ENCODE measurements around the gene DHRS9. TPM values are rescaled to one million over a fixed set of nuclear protein-coding genes. Genes with fewer than 3 reads are reported as not detected.

The DHRS9 gene
- polyA plus RNA-seq, 2 of the 4 experiments (the other 2 are of a cell fraction) = 0.19 to 0.25 TPM

GRCh38 chr2:169119123-169119760 is 49.9 kb downstream of the DHRS9 start:
- FAIRE-seq (no peak), DNase-seq (ENCODE audit: low read depth in 1 of 2, low spot score in 1 of 2) (no peak), ATAC-seq (no peak)
- Histone ChIP-seq H3K4me3 (no peak overlapping the region), H3K9me3 (no peaks in the 10 kb centered on the region), H3K4me1 (no peaks in the 10 kb centered on the region), H3K27ac (no peak overlapping the region), H3K4me2 (no peak overlapping the region)
- 51% methylated on average over 4 of the region's 4 CpGs for WGBS (ENCODE audit: missing lambda C conversion rate)
- TF ChIP-seq TFCP2L1 (CRISPR knock-in tag; IDR thresholded peaks at IDR 0.05) = no peak
- TF ChIP-seq CHD2 (IDR thresholded peaks at IDR 0.05; ENCODE audit: low read length, partially characterized antibody) = no peak
- no peak for TF ChIP-seq RFX5 (IDR thresholded peaks at IDR 0.05)
- TF ChIP-seq MAX (IDR thresholded peaks at IDR 0.05) = no peak
- TF ChIP-seq GATA3 (IDR thresholded peaks at IDR 0.05; ENCODE audit: borderline replicate concordance) = no peak
- no peak for TF ChIP-seq MYC (IDR thresholded peaks at IDR 0.05; ENCODE audit: borderline replicate concordance, low read length)
- no peak for TF ChIP-seq RAD21 (conservative IDR thresholded peaks at IDR 0.05 in 1 of 2, IDR thresholded peaks at IDR 0.05 in 1 of 2)
- TF ChIP-seq RARB (CRISPR knock-in tag; IDR thresholded peaks at IDR 0.05) = no peak
- TF ChIP-seq HOXB5 (CRISPR knock-in tag; IDR thresholded peaks at IDR 0.05) = no peak
- TF ChIP-seq NPAS2 (CRISPR knock-in tag; IDR thresholded peaks at IDR 0.05; ENCODE audit: borderline replicate concordance) = no peak
- TF ChIP-seq POLR2A (IDR thresholded peaks at IDR 0.05; ENCODE audit: low read length) = no peak
- TF ChIP-seq EHF (CRISPR knock-in tag; IDR thresholded peaks at IDR 0.05) = no peak
- TF ChIP-seq HMGXB4 (CRISPR knock-in tag; IDR thresholded peaks at IDR 0.05; ENCODE audit: borderline replicate concordance) = no peak
- no peak for TF ChIP-seq MAZ (IDR thresholded peaks at IDR 0.05; ENCODE audit: borderline replicate concordance, low read depth, low read length)
- TF ChIP-seq HOXB13 (CRISPR knock-in tag; IDR thresholded peaks at IDR 0.05; ENCODE audit: low read depth) = no peak
- POLR2A ChIA-PET = no interaction called here
- CTCF ChIA-PET = interaction anchor here (0.6 to 4.7 kb wide), 6 partner anchors 10 to 373 kb away, joined by 3 to 16 read pairs (median 6); no protein-coding TSS in a partner anchor

- Histone ChIP-seq H3K4me2 (no peak overlapping the region), H3K27ac (no peak overlapping the region), H3K9me3 (no peaks in the 10 kb centered on the region), H3K4me1 (no peaks in the 10 kb centered on the region), H3K4me3 (no peak overlapping the region)
- FAIRE-seq (no peak), ATAC-seq (no peak), DNase-seq (ENCODE audit: low read depth in 1 of 2, low spot score in 1 of 2) (no peak)
- TF ChIP-seq NR3C1 (IDR thresholded peaks at IDR 0.05) (no peak), CEBPB (IDR thresholded peaks at IDR 0.05) (no peak), ZFP36 (IDR thresholded peaks at IDR 0.05; ENCODE audit: borderline replicate concordance, partially characterized antibody) (no peak), SMC3 (IDR thresholded peaks at IDR 0.05) (no peak), ZC3H11A (IDR thresholded peaks at IDR 0.05) (no peak), RNF2 (IDR thresholded peaks at IDR 0.05; ENCODE audit: borderline replicate concordance, low read depth) (no peak), USF2 (IDR thresholded peaks at IDR 0.05) (no peak), KDM1A (IDR thresholded peaks at IDR 0.05; ENCODE audit: low read depth) (no peak)
- CTCF ChIA-PET = interaction anchor here (0.6 to 4.7 kb wide), 6 partner anchors 10 to 158 kb away, joined by 3 to 16 read pairs (median 6); no protein-coding TSS in a partner anchor
- POLR2A ChIA-PET = no interaction called here
- WGBS (ENCODE audit: missing lambda C conversion rate) = 60% methylated on average over 4 of the region's 4 CpGs
Observed at GRCh38 chr2:169119851-169120250, 50.5 kb downstream of the DHRS9 start.
